ENCODE data around the gene CDT1.
"Not testable (repeated sequence)": the region's sequence is repeated elsewhere in the genome, so short reads cannot be mapped to it uniquely, and the experiment has no call there.

Gene CDT1

GRCh38 chr16:88782454-88783390, 20.9 kb upstream of the CDT1 start:
- peak; percentile 77 for DNase-seq (ENCODE audit: low spot score)

- no peak for DNase-seq (ENCODE audit: low spot score)
Observed at GRCh38 chr16:88783391-88784073, 20.1 kb upstream of the CDT1 start.

- no peak for DNase-seq (ENCODE audit: low spot score)
Observed at GRCh38 chr16:88784074-88784855, 19.3 kb upstream of the CDT1 start.

- DNase-seq (ENCODE audit: low spot score) = no peak
Observed at GRCh38 chr16:88784856-88785105, 18.8 kb upstream of the CDT1 start.

DNA sequence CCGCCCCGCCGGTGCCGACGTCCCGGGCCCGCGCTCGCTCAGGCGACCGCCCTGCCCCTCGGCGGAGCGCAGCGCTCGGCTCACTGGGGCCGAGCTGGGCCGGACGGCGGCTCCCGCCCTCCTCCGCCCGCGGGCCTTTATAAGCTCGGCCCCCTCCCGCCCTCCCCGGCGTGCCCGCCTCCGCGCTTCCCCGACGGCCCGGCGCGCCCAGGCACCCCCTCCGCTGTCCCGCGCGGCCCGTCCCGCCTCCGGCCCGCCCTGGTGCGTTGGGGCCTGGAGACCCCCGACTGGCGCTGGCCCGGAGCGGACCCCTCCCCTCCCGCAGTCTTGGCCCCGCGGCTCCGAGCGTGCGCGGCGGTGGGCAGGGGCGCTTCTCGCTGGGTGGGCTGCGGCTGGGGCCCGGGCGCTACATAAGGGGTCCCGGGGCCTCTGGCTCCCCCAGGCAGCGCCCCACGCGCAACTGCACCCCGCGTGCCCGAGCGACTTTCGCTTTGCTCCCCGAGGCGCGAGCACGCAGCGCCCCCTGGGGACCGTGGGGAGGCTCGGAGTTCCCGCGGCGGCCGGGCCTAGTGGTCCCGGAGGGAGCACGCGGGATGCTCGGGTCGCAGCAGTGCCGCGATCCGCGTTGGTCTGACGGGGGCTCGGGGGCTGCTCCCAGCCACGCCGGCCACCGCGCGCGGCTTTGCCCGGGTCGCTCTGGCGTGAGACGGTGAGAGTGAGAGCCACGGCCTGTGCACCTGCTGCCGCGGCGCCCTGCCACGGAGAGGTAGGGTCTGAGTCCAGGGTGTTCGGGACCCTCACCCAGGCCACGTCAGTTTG, 18.3 kb upstream of the CDT1 start, which contains the start of gene PIEZO1:
PIEZO1 (minus strand) TSS at position 115 of the 819 bp plus-strand sequence. CDS start 256 bp downstream, outside the sequence.
- peak; percentile 89 for DNase-seq (ENCODE audit: low spot score)

DNA sequence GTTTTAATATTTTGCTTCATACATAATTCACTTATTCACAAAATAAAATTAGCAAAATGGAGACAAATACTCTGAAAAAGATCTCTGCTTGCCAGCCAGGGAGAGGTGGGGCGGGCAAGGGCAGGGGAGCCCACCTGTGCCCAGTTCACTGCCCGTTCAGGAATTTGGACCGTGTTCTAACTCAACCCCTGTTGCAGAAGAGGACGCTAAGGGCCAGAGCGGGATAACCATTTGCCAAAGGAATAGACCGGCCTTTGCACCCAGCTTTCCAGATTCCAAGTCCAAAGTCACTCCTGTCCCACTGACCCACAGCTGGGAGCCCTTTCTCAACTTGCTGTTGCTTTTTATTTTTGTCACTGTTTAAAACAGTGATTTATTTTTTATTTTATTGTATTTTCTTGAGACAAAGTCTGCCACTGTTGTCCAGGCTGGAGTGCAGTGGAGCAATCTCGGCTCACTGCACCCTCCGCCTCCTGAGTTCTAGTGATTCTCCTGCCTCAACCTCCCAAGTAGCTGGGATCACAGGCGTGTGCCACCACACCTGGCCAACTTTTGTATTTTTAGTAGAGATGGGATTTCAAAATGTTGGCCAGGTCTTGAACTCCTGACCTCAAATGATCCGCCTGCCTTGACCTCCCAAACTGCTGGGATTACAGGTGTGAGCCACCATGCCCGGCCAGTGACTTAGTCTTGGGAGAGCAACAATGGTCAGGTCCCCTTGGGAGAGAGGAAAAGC, 15.8 kb upstream of the CDT1 start:
- no peak for DNase-seq (ENCODE audit: low spot score)

- DNase-seq (ENCODE audit: low spot score) = not testable (repeated sequence)
Observed at GRCh38 chr16:88788749-88789148, 14.8 kb upstream of the CDT1 start.

DNA sequence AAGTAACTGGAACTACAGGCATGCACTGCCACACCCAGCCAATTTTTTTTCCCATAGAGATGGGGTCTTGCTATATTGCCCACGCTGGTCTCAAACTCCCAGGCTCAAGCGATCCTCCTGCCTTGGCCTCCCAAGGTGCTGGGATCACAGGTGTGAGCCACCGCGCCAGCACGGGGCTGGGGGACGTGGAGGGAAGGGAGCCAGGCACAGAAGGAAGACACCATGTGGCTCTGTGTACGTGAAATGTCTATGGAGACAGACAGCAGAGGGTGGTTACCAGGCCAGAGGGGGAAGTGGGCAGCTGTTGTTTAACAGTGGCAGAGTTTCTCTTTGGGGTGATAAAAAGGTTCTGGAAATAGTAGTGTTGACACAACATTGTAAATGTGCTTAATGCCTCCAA, 14.0 kb upstream of the CDT1 start:
- DNase-seq (ENCODE audit: low spot score) = no peak

GRCh38 chr16:88790312-88791211, 13.0 kb upstream of the CDT1 start:
- peak; percentile 51 for DNase-seq (ENCODE audit: low spot score)

DNA sequence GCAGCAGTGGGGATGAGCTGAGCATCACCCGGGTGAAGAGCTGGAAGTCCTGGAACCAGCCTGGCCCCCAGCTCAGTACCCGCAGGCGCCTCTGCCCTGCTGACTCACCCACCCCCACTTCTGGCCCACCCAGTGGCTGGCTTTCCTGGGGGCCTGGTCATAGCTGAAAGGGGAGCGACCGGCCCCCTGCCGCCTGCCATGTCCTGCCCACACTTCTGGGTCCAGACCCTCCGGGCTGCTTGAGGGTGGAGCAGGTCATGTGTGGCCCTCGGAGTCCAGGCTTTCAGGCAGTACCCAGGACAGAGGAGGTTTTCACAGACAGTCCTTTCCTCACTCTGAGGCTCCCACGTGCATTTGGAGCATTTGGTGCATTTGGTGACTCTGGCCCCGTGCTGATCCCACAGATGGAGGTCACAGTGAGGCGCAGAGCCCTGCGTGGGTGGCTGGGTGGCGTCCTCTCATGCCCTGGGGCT, 11.5 kb upstream of the CDT1 start:
- no peak for DNase-seq (ENCODE audit: low spot score)

GRCh38 chr16:88792668-88793250, 10.8 kb upstream of the CDT1 start:
- DNase-seq (ENCODE audit: low spot score) = no peak

GRCh38 chr16:88793251-88793954, 10.2 kb upstream of the CDT1 start:
- DNase-seq (ENCODE audit: low spot score) = no peak

DNA sequence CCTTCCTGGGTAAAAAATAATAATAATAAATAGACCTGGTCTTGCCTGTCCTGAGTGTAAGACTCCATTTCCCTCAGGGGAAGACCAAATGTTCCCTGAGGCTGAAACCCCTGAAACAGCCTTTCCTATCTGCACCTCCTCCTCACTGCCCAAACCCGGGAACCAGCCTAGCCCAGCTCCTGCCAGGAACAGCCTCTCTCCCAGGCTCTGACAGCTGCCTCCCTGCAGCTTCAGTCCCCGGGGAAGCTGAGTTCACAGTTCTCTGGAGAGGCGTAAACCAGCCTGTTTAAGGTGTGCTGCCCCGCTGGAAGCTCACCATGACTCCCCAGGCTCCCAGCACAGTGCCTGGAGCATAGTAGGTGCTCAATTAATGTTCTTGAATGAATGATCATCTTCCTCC, 7.3 kb upstream of the CDT1 start:
- no peak for DNase-seq (ENCODE audit: low spot score)

DNA sequence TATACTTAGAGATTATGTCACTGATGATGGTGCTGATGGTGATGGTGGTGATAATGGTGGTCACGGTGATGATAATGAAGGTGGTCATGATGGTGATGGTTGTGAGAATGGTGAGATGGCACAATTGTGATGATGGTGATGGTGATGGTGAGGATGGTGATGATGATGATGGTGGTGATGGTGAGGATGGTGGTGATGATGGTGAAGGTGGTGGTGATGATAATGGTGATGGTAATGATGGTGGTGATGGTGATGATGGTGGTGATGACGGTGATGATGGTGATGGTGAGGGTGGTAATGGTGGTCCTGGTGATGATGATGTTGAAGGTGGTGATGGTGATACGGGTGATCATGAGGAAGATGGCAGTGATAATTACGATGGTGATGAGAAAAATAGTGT, 5.5 kb upstream of the CDT1 start:
- no peak for DNase-seq (ENCODE audit: low spot score)

DNA sequence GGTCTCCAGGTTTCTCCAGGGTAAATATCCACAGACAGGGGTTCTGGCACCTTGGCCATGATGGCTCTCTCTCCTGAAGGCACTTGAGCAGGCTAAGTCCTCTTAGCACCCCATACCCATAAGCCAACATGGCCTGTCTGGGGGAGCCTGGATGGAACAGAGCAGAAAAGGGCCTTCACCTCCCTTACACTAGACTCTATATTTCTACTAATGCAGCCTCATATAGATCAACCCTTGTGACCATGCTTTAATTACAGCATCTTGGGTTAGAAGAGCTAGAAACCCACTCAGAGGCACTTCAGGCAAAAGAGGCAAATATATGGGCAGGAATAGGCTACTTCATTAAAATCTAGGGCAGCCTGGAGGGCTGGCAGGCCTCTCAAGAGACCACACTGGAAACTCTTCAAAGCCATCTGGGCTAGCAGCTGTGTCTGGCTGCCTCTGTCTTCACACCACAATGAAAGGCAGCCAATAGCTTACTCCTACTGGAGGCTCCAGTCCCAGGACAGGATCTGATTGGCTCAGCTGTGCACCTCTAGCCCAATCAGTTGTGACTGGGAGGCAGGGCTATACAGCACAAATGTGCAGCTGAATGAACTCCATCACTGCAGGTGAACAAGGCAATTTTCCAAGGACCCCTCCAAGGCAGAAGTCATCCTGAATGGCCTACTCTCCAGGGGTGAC, 4.7 kb upstream of the CDT1 start:
- no peak for DNase-seq (ENCODE audit: low spot score)

- DNase-seq (ENCODE audit: low spot score) = no peak
Observed at GRCh38 chr16:88799569-88800276, 3.9 kb upstream of the CDT1 start.

GRCh38 chr16:88800277-88800592, 3.4 kb upstream of the CDT1 start:
- DNase-seq (ENCODE audit: low spot score) = no peak

GRCh38 chr16:88804173-88804551, 573 bp downstream of the CDT1 start:
- DNase-seq (ENCODE audit: low spot score) = no peak

Data from CD4-positive, alpha-beta T cell treated with Interleukin-2 at 100 ng/mL for 4 hours (primary cell).